HL-60 (cell line): Measurements from ENCODE around the gene ACRBP.

Source experiments
- DNase-seq, 2 experiments: peaks; one replicate each; pipeline ENCODE4 v3.0.0-alpha.2; 2010 to 2020; ENCODE audit warnings: low read depth in 1 of 2, low spot score in 1 of 2
- H3K27ac ChIP-seq: fragments of 250-450 bp; sonication (Bioruptor Pico); replicated peaks from 2 replicates; pipeline ENCODE4 v1.5.1; 2020; ENCODE audit warnings: mild to moderate bottlenecking, moderate library complexity
- H3K27me3 ChIP-seq: fragments of 250-450 bp; sonication (Bioruptor Pico); 2 replicates; pipeline ENCODE4 v1.5.1; 2021; ENCODE audit warnings: mild to moderate bottlenecking, moderate library complexity; ENCODE audit not compliant: insufficient read depth, poor library complexity, severe bottlenecking
- H3K4me3 ChIP-seq: replicated peaks from 2 replicates; pipeline ENCODE4 v1.5.1; 2011; ENCODE audit warnings: mild to moderate bottlenecking, control low read depth, low read length; ENCODE audit not compliant: insufficient read depth
- CTCF ChIP-seq: IDR thresholded peaks from one replicate; pipeline ENCODE4 v1.5.1; 2011; ENCODE audit warnings: low read length, control low read depth, inconsistent platforms; ENCODE audit not compliant: insufficient read depth
- GABPA ChIP-seq: IDR thresholded peaks from 2 replicates; pipeline ENCODE4 v1.6.1; 2012; ENCODE audit warnings: low read depth
- POLR2AphosphoS5 ChIP-seq: IDR thresholded peaks from 2 replicates; pipeline ENCODE4 v1.6.1; 2012; ENCODE audit warnings: low read depth
- REST ChIP-seq: IDR thresholded peaks from 2 replicates; pipeline ENCODE4 v1.6.1; 2012; ENCODE audit warnings: low read depth; ENCODE audit not compliant: insufficient replicate concordance
- SPI1 ChIP-seq: IDR thresholded peaks from 2 replicates; pipeline ENCODE4 v1.6.1; 2012; ENCODE audit warnings: low read depth, mild to moderate bottlenecking, borderline replicate concordance

The ACRBP gene

DNA sequence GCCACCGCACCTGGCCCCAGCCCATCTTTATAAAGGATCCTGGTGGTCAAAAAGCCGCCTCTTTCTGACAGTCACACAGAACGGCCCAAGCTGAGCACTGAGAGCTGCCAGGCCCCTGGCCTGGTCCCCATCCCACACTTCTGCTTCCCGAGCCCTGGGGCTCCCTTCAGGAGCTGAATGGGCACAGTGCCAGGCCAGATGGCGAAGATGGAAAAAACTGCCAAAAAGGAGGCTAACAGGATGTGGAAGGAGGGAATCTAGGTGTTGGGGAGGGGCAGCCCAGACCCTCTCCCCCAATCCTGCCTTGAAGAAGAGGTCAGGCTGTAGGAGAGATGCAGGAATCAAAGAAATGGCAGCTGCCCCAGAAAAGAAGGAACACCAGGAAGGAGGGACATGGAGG lies 16.5 kb downstream of the ACRBP start:
- no peak overlapping the region for H3K4me3 ChIP-seq
- no peak overlapping the region for H3K27ac ChIP-seq
- no peaks in the 10 kb centered on the region for H3K27me3 ChIP-seq
- TF ChIP-seq SPI1 (no peak), CTCF (no peak), REST (no peak), GABPA (no peak), POLR2AphosphoS5 (no peak)
- DNase-seq = no peak

- H3K27me3 ChIP-seq = no peaks in the 10 kb centered on the region
- no peak overlapping the region for H3K4me3 ChIP-seq
- H3K27ac ChIP-seq = no peak overlapping the region
- TF ChIP-seq POLR2AphosphoS5 (no peak), CTCF (no peak), GABPA (no peak), SPI1 (no peak), REST (no peak)
- no peak for DNase-seq
Observed at GRCh38 chr12:6627616-6628015, 19.6 kb downstream of the ACRBP start.

DNA sequence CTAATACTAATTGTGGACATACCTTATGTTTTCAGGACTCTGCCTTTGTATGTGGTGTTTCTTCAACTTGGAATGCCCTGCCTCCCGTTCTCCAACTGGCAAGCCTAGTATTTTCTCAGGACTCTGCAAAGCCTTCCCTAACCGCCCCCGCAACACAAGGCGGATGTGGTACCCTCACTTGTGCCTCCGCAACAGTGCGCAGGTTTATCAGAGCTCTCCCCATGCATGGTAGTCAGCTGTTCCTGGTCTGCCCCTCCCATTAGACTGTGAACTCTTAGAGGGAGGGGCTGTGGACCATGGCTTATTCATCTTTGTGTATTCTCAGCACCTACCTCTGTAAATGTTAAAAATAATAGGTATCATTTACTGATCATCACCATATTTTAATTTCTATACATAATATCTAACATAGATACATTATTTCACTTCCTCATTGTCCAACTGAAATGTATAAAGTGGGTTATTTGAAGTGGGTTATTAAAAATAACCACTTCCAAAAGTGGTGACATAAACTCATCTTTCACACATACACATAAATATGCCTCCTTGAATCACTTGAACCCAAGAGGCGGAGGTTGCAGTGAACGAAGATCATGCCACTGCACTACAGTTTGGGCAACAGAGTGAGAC lies 20.5 kb downstream of the ACRBP start:
- no peak for TF ChIP-seq POLR2AphosphoS5
- TF ChIP-seq GABPA = no peak
- no peak for TF ChIP-seq SPI1
- TF ChIP-seq REST = no peak
- TF ChIP-seq CTCF = no peak
- DNase-seq = no peak
- H3K27ac ChIP-seq = no peak overlapping the region
- no peaks in the 10 kb centered on the region for H3K27me3 ChIP-seq
- no peak overlapping the region for H3K4me3 ChIP-seq
